Lung (tissue), 12 donors: ENCODE results near the gene COPG1. TPM values are rescaled to one million over a fixed set of nuclear protein-coding genes. Genes with fewer than 3 reads are reported as not detected.
A peak's percentile ranks its signal among the peaks of the same experiment; 100 is the strongest.

Experiments used
- ATAC-seq: fragments of 200-7000 bp; cut with Tn5 transposase; one replicate; pipeline ENCODE4 v1.9.1; 2020; ENCODE audit warnings: moderate number of reproducible peaks; ENCODE audit not compliant: insufficient read depth, low FRiP score
- DNase-seq, 3 donors: peaks; one replicate each; pipeline ENCODE4 v3.0.0-alpha.2; 2013 to 2017
- H3K27ac ChIP-seq, 2 donors: one replicate each; pipeline ENCODE4 v1.5.1; 2013; ENCODE audit warnings: mild to moderate bottlenecking in 2 of 2, moderate library complexity in 2 of 2, control low read depth in 1 of 2, inconsistent platforms in 1 of 2, low read depth in 1 of 2, low read length in 1 of 2
- H3K27me3 ChIP-seq, 3 donors: one replicate each; pipeline ENCODE4 v1.5.1; 2013; ENCODE audit warnings: low read length in 2 of 3; ENCODE audit not compliant: control insufficient read depth in 3 of 3, insufficient read depth in 3 of 3
- H3K36me3 ChIP-seq, 4 donors: one replicate each; pipeline ENCODE4 v1.5.1; 2013; ENCODE audit warnings: low read length in 4 of 4, mild to moderate bottlenecking in 1 of 4, moderate library complexity in 1 of 4; ENCODE audit not compliant: control insufficient read depth in 4 of 4, insufficient read depth in 4 of 4
- H3K4me1 ChIP-seq, 5 donors: one replicate each; pipeline ENCODE4 v1.5.1; 2013; ENCODE audit warnings: low read length in 5 of 5, mild to moderate bottlenecking in 2 of 5, moderate library complexity in 1 of 5; ENCODE audit not compliant: control insufficient read depth in 5 of 5, insufficient read depth in 5 of 5
- H3K4me3 ChIP-seq: one replicate; pipeline ENCODE4 v1.5.1; 2013; ENCODE audit warnings: mild to moderate bottlenecking, control low read depth, moderate library complexity
- H3K9ac ChIP-seq, 2 donors: one replicate each; pipeline ENCODE4 v1.5.1; 2013; ENCODE audit warnings: low read length in 2 of 2, control low read depth in 1 of 2; ENCODE audit not compliant: insufficient read depth in 1 of 2
- H3K9me3 ChIP-seq, 4 donors: one replicate each; pipeline ENCODE4 v1.5.1; 2013; ENCODE audit warnings: low read length in 3 of 4, mild to moderate bottlenecking in 1 of 4, moderate library complexity in 1 of 4; ENCODE audit not compliant: control insufficient read depth in 4 of 4, insufficient read depth in 3 of 4
- WGBS, 2 donors: extraction: QIAGEN DNeasy Blood & Tissue Kit; methylation state at CpG; one replicate each; pipeline ENCODE4 v1.1.7; 2013; 5-methylcytosine and 5-hydroxymethylcytosine counted together
- polyA plus RNA-seq, 2 donors: library from polyadenylated mRNA; stranded (reverse); fragments of 200-250 nt; gene quantifications; one replicate each; pipeline ENCODE4 v1.2.1, GENCODE V29; 2013
- total RNA-seq, 2 donors: library from RNA; depleted of rRNA in 1 of 2; stranded (reverse); fragments of >200 nt in 1 of 2; gene quantifications; one replicate each; pipeline ENCODE4 v1.2.1, GENCODE V29; 2014 to 2021
- TF ChIP-seq, protein P1 (sequence below): IDR thresholded peaks from 2 replicates; pipeline ENCODE4 v1.5.1; 2012; ENCODE audit warnings: mild to moderate bottlenecking; ENCODE audit errors: control extremely low read depth, extremely low read depth
- donor health status: control.
- donor health status: control.
- donor health status: Bipolar disorder and iron deficiency.
- donor health status: healthy.
- donor health status: DM: yes; HTN: yes; CAD: no.

COPG1 gene
- total and polyA plus RNA-seq, 4 donors: 126 to 234 (median 146) TPM

DNA sequence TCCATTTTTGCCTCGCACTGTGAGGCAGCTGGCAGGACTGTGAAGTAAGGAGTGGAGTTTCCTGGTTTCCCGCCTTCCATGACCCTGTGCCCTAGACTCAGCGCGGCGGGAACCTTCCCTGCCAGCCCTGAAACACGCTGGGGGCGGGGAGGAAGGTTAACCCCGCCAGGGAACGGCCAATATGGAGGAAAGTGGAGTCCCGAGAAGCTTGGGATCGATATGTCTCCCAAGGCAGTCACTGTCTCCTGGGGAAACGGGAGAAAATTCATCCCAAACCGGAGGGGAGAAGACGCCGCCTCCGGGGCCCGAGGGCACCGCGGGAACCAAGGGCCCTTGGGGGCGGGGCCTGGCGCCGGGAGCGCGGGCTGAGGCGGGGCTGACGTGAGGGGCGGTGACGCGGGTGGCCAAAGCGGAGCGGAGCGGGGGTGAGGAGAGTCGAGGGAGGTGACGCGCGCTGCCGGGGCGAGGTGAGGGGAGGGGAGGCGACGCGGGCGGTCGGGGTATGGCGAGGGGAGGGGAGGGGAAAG is 29.1 kb downstream of the COPG1 start, which contains the start of gene HMCES:
TSS of gene HMCES (plus strand) at position 432 of the 527 bp plus-strand sequence. CDS start 863 bp downstream, outside the sequence.
- H3K36me3 ChIP-seq: peaks cover 19 to 38% (median 26%) of the 10 kb centered on the region in 4 donors
- ATAC-seq (peak; percentile 93), DNase-seq (peak; percentile 96 to 98 (median 96))
- H3K4me1 ChIP-seq: peaks cover 0 to 22% (median 4%) of the 10 kb centered on the region in 5 donors
- no peaks in the 10 kb centered on the region for H3K9me3 ChIP-seq
- peak within 1 kb of the TSS; percentile 91 to 97 for H3K27ac ChIP-seq
- 1% methylated on average over 33 to 44 of the region's 44 CpGs for WGBS, 2 donors
- no peaks in the 10 kb centered on the region for H3K27me3 ChIP-seq
- H3K4me3 ChIP-seq: peak within 1 kb of the TSS; percentile 68
- H3K9ac ChIP-seq: peak within 1 kb of the TSS; percentile 85 to 88
- TF ChIP-seq, protein P1, sequence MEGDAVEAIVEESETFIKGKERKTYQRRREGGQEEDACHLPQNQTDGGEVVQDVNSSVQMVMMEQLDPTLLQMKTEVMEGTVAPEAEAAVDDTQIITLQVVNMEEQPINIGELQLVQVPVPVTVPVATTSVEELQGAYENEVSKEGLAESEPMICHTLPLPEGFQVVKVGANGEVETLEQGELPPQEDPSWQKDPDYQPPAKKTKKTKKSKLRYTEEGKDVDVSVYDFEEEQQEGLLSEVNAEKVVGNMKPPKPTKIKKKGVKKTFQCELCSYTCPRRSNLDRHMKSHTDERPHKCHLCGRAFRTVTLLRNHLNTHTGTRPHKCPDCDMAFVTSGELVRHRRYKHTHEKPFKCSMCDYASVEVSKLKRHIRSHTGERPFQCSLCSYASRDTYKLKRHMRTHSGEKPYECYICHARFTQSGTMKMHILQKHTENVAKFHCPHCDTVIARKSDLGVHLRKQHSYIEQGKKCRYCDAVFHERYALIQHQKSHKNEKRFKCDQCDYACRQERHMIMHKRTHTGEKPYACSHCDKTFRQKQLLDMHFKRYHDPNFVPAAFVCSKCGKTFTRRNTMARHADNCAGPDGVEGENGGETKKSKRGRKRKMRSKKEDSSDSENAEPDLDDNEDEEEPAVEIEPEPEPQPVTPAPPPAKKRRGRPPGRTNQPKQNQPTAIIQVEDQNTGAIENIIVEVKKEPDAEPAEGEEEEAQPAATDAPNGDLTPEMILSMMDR: no peak

DNA sequence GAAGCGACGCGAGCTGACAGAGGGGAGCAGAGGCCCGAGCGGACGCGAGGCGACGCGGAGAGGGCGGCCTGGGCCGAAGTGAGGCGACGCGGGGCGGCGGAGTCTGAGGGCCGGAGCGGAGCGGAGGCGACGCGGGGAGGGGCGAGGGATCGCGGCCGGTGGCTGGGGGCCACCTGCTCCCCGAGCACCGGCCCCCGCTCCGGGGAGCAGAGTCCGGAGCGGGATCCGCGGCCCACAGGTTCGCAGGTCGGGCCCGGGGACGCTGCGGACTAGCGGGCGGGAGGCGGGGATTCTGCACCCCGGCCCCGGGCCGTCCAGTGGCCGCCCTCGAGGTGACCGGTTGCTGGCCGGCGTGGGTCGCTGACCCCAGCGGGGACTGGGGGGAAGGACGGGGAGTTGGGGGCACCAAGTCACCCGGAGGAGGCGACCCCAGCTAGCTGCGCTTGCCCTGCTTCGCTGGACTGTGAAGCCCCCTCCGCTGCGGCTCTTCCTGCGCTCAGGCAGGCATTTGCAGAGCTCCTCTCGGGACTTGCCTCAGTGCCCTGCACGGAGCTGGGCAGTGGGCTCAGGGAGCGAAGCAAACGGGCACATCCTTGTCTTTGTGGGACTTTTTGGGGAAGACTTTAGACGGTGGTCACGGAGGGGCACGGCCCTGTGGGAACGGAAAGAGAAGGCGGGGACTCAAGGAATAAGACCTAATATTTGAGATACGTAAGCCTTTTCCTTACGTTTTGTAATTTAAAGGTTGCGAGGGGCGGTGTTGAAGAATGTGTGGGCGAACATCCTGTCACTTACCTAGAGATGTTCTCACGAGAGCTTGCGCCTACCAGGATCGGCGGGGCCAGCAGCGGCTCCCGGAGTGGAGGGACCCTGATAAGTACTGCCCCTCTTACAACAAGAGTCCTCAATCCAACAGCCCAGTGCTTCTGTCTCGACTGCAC is 29.8 kb downstream of the COPG1 start:
- ATAC-seq (peak; percentile 9), DNase-seq (peak; percentile 69 to 75 (median 75))
- Histone ChIP-seq H3K9me3 (no peaks in the 10 kb centered on the region), H3K27ac (peak overlapping the region; percentile 91 to 97), H3K4me3 (peak overlapping the region; percentile 68), H3K4me1 (peaks cover 0 to 22% (median 4%) of the 10 kb centered on the region in 5 donors), H3K9ac (peak overlapping the region; percentile 85 to 88), H3K36me3 (peaks cover 11 to 31% (median 22%) of the 10 kb centered on the region in 4 donors), H3K27me3 (no peaks in the 10 kb centered on the region)
- WGBS, 2 donors: 0 to 1% methylated on average over 44 to 82 of the region's 82 CpGs
- TF ChIP-seq, protein P1: no peak

DNA sequence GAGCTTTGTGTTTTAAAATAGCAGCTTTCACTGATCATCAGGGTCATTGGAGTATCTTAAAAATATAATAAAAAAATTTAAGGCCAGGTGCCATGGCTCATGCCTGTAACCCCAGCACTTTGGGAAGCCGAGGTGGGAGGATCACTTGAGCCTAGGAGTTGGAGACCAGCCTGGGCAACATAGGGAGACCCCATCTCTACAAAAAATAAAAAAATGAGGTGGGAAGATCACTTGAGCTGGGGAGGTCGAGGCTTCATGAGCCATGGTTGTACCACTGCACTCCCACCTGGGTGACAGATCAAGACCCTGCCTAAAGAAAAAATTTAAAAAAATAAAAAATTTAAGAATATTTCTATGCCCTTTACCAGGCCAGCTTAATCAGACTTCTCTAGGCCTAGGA is 30.8 kb downstream of the COPG1 start:
- DNase-seq (no peak), ATAC-seq (no peak)
- Histone ChIP-seq H3K27me3 (no peaks in the 10 kb centered on the region), H3K36me3 (peaks cover 5 to 22% (median 13%) of the 10 kb centered on the region in 4 donors), H3K27ac (no peak overlapping the region), H3K9ac (peak overlapping the region in 1 of 2 donors; percentile 32), H3K4me1 (peaks cover 0 to 22% (median 4%) of the 10 kb centered on the region in 5 donors), H3K9me3 (no peaks in the 10 kb centered on the region), H3K4me3 (no peak overlapping the region)
- TF ChIP-seq, protein P1: no peak
- WGBS, 2 donors: 80 to 85% methylated on average over 2 of the region's 2 CpGs
